GM12878 (cell line): ENCODE measurements around the gene KAZN. TPM values are rescaled to one million over a fixed set of nuclear protein-coding genes. Genes with fewer than 3 reads are reported as not detected.

Source experiments
- ATAC-seq: fragments of 200-7000 bp; cut with Tn5 transposase; 3 replicates; pipeline ENCODE4 v1.9.1; 2020; ENCODE audit warnings: mild to moderate bottlenecking, moderate library complexity
- BruUV-seq: library from RNA; stranded (reverse); fragments of 400-500 nt; replicated peaks from 2 replicates; lab custom pipeline; 2021; lab: Mats Ljungman, UMichigan
- CTCF ChIA-PET: fragments of 300-600 bp; sonication (Branson Sonifier 250); formaldehyde crosslinking; extraction: SDS; loops from one replicate; lab custom pipeline; 2021; ENCODE audit warnings: inconsistent platforms; lab: Yijun Ruan, JAX
- POLR2A ChIA-PET: fragments of 350-600 bp; formaldehyde crosslinking; extraction: SDS; loops from one replicate; lab custom pipeline; 2021; ENCODE audit warnings: inconsistent platforms; lab: Charles Lee
- RAD21 ChIA-PET: fragments of 300-600 bp; sonication (Branson Sonifier 250); formaldehyde crosslinking; loops from one replicate; lab custom pipeline; 2023; ENCODE audit warnings: antibody characterized with exemption; ENCODE audit not compliant: unreplicated experiment; lab: Charles Lee
- SMC1A ChIA-PET: fragments of 300-600 bp; sonication (Branson Sonifier 250); formaldehyde crosslinking; loops from one replicate; lab custom pipeline; 2023; ENCODE audit not compliant: unreplicated experiment, uncharacterized antibody; lab: Charles Lee
- DNase-seq: peaks from one replicate; pipeline ENCODE4 v3.0.0-alpha.2; 2011; ENCODE audit warnings: low read depth, low spot score
- FAIRE-seq: peaks from 3 replicates; lab custom pipeline; 2011; peaks lifted over from hg19 to GRCh38; lab: Jason Lieb, UNC
- H2AFZ ChIP-seq: 2 replicates; pipeline ENCODE4 v1.6.0; 2011; ENCODE audit warnings: low read depth, low read length, control low read depth; ENCODE audit not compliant: control insufficient read depth
- H3K27ac ChIP-seq: 2 replicates; pipeline ENCODE4 v1.5.1; 2011; ENCODE audit warnings: control low read depth; ENCODE audit not compliant: control insufficient read depth, insufficient read depth
- H3K27me3 ChIP-seq, 2 experiments: replicated peaks in 1 of 2; 2 replicates each; pipeline versions ENCODE4 v1.6.0 to v1.6.1; 2011; ENCODE audit warnings: low read length in 1 of 2; ENCODE audit not compliant: control insufficient read depth in 2 of 2, insufficient read depth in 2 of 2
- H3K36me3 ChIP-seq, 2 experiments: 2 replicates each; pipeline ENCODE4 v1.5.1; 2011; ENCODE audit warnings: low read length in 1 of 2; ENCODE audit not compliant: control insufficient read depth in 2 of 2, insufficient read depth in 2 of 2
- H3K4me1 ChIP-seq: 2 replicates; pipeline ENCODE4 v1.6.1; 2011; ENCODE audit warnings: mild to moderate bottlenecking, low read length, moderate library complexity, mixed read lengths; ENCODE audit not compliant: control insufficient read depth, insufficient read depth
- H3K4me2 ChIP-seq: 2 replicates; pipeline ENCODE4 v1.6.0; 2011; ENCODE audit warnings: control low read depth; ENCODE audit not compliant: control insufficient read depth, insufficient read depth
- H3K4me3 ChIP-seq: fragments of 200-600 bp; sonication (generic); 2 replicates; pipeline ENCODE4 v1.5.1; 2016
- H3K79me2 ChIP-seq: 2 replicates; pipeline ENCODE4 v1.6.0; 2011; ENCODE audit warnings: low read length; ENCODE audit not compliant: control insufficient read depth, insufficient read depth
- H3K9ac ChIP-seq: 2 replicates; pipeline ENCODE4 v1.8.0; 2011; ENCODE audit warnings: low read length, control low read depth, mixed read lengths; ENCODE audit not compliant: control insufficient read depth, insufficient read depth
- H3K9me3 ChIP-seq: replicated peaks from 3 replicates; pipeline ENCODE4 v1.5.1; 2011; ENCODE audit warnings: mild to moderate bottlenecking, low read length; ENCODE audit not compliant: control insufficient read depth, insufficient read depth
- H4K20me1 ChIP-seq: 2 replicates; pipeline ENCODE4 v1.6.0; 2011; ENCODE audit not compliant: control insufficient read depth, insufficient read depth
- BHLHE40 ChIP-seq, 2 experiments: fragments of 450-650 bp in 1 of 2; IDR thresholded peaks; 2 replicates each; pipeline ENCODE4 v1.6.1; 2011 to 2017; ENCODE audit warnings: low read depth in 2 of 2, borderline replicate concordance in 1 of 2, improper control_type of control experiment in 1 of 2, low read length in 1 of 2, mild to moderate bottlenecking in 1 of 2
- CBX5 ChIP-seq: sonication (generic); IDR thresholded peaks from 2 replicates; pipeline ENCODE4 v1.6.1; 2016; ENCODE audit warnings: low read depth, moderate library complexity, mild to moderate bottlenecking, inconsistent platforms
- IRF5 ChIP-seq: fragments of 450-650 bp; IDR thresholded peaks from 2 replicates; pipeline ENCODE4 v1.6.1; 2017; ENCODE audit warnings: borderline replicate concordance
- JUNB ChIP-seq: IDR thresholded peaks from 2 replicates; pipeline ENCODE4 v1.6.1; 2016; ENCODE audit warnings: antibody characterized with exemption, mild to moderate bottlenecking
- KDM1A ChIP-seq: fragments of 200-600 bp; sonication (generic); IDR thresholded peaks from 2 replicates; pipeline ENCODE4 v1.6.1; 2016; ENCODE audit warnings: borderline replicate concordance
- KLF5 ChIP-seq: fragments of 450-650 bp; IDR thresholded peaks from 2 replicates; pipeline ENCODE4 v1.6.1; 2014; ENCODE audit warnings: mild to moderate bottlenecking; ENCODE audit not compliant: partially characterized antibody
- MAX ChIP-seq: IDR thresholded peaks from 2 replicates; pipeline ENCODE4 v1.6.1; 2012; ENCODE audit warnings: low read depth, low read length, improper control_type of control experiment
- MXI1 ChIP-seq: fragments of 150-350 bp; IDR thresholded peaks from 2 replicates; pipeline ENCODE4 v1.6.1; 2011; ENCODE audit warnings: low read depth, mild to moderate bottlenecking, inconsistent platforms, low read length, improper control_type of control experiment
- MYC ChIP-seq: IDR thresholded peaks from 2 replicates; pipeline ENCODE4 v1.6.1; 2011; ENCODE audit warnings: mild to moderate bottlenecking, low read length, moderate library complexity, inconsistent platforms; ENCODE audit not compliant: insufficient read depth, insufficient replicate concordance, insufficient read length, severe bottlenecking
- PAX5 ChIP-seq: IDR thresholded peaks from 2 replicates; pipeline ENCODE4 v1.6.1; 2011; ENCODE audit warnings: low read depth, low read length, borderline replicate concordance
- RCOR1 ChIP-seq: conservative IDR thresholded peaks from 2 replicates; pipeline ENCODE4 v1.6.1; 2012; ENCODE audit warnings: low read depth, low read length, improper control_type of control experiment
- RUNX3 ChIP-seq: IDR thresholded peaks from 2 replicates; pipeline ENCODE4 v1.6.1; 2012; ENCODE audit warnings: low read length, inconsistent platforms
- SPI1 ChIP-seq: IDR thresholded peaks from 2 replicates; pipeline ENCODE4 v1.6.1; 2011; ENCODE audit warnings: low read depth, mild to moderate bottlenecking, low read length, moderate library complexity, borderline replicate concordance; ENCODE audit not compliant: insufficient read depth
- TCF3 ChIP-seq: IDR thresholded peaks from 2 replicates; pipeline ENCODE4 v1.6.1; 2012; ENCODE audit warnings: low read depth, mild to moderate bottlenecking, low read length, borderline replicate concordance; ENCODE audit not compliant: insufficient read depth
- WRNIP1 ChIP-seq: IDR thresholded peaks from 2 replicates; pipeline ENCODE4 v1.6.1; 2011; ENCODE audit warnings: low read depth, low read length, improper control_type of control experiment, borderline replicate concordance
- ZNF384 ChIP-seq: IDR thresholded peaks from 2 replicates; pipeline ENCODE4 v1.6.1; 2012; ENCODE audit warnings: low read depth, mild to moderate bottlenecking, low read length, improper control_type of control experiment, borderline replicate concordance
- whole genome bisulfite sequencing: methylation state at CpG from one replicate; pipeline ENCODE4 v1.1.6; 2016; ENCODE audit warnings: low lambda C conversion rate; ENCODE audit not compliant: insufficient replicate concordance, insufficient coverage; ENCODE audit errors: missing lambda C conversion rate; 5-methylcytosine and 5-hydroxymethylcytosine counted together
- in situ Hi-C: fragments of 300-500 bp; cut with MboI; formaldehyde crosslinking; loops from 9 replicates; pipeline ENCODE4 v1.14.3; 2018; ENCODE audit warnings: mixed read lengths
- intact Hi-C: fragments of 100-400 bp; cut with micrococcal nuclease; formaldehyde crosslinking; loops from one replicate; pipeline ENCODE4 v1.14.2; 2022; ENCODE audit not compliant: unreplicated experiment
- polyA plus RNA-seq, 11 experiments: library from polyadenylated mRNA; depleted of rRNA in 4 of 11; unstranded in 6 of 11; stranded (reverse) in 5 of 11; fragments of >200 nt; fragmentation: Nextera tagmentation in 4 of 11; fragmentation: Illumina TruSeq in 1 of 11; extraction: Ambion mirVana in 4 of 11; extraction: Trizol in 1 of 11; gene quantifications; 1 replicate in 1 of 11; 2 replicates in 10 of 11; pipeline versions ENCODE4 v1.2.1 to v1.2.3, GENCODE V29; 2011 to 2016; ENCODE audit warnings: inconsistent platforms in 2 of 11, missing spikeins in 2 of 11, low read depth in 1 of 11
- total RNA-seq, 4 experiments: library from RNA; depleted of rRNA in 3 of 4; stranded (reverse); fragments of >200 nt in 3 of 4; fragmentation: Illumina TruSeq in 1 of 4; extraction: Trizol in 1 of 4; gene quantifications; 2 replicates each; pipeline versions ENCODE4 v1.2.1 to v1.2.3, GENCODE V29; 2013 to 2021
- TF ChIP-seq, protein P1 (sequence below): fragments of 450-650 bp; IDR thresholded peaks from 2 replicates; pipeline ENCODE4 v1.6.1; 2017; ENCODE audit warnings: mild to moderate bottlenecking, moderate library complexity

The KAZN gene
- total and polyA plus RNA-seq, 10 of the 15 experiments (the other 5 are each of a cell fraction or from before 2014, with no cell fraction given) = 0.72 to 4.0 (median 1.2) TPM

DNA sequence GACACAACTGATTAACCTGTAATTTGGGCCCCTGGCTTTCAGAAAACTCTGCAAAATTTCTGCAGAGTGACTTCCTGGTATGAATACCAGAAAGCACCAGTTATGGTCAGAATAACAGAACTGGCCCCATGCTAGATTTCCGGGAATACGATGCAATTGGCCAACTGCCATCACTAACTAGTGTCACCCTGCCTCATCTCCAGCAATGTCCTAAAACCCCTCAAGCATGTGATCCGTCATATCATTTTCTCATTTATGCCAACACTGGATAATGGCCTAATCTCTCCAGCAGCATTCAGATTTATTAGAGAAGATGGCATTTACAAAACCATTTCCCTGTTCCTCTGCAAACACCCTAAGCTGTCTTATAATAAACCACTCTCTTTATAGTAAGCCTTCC lies 15.4 kb downstream of the KAZN start:
- H3K27ac ChIP-seq = no peak overlapping the region
- H3K36me3 ChIP-seq = no peaks in the 10 kb centered on the region
- FAIRE-seq (no peak), ATAC-seq (no peak), DNase-seq (no peak)
- no peak overlapping the region for H2AFZ ChIP-seq
- ChIA-PET RAD21 (no interaction called here), SMC1A (interaction anchor here (1.0 kb wide), 1 partner anchor 10 kb away, joined by 3 read pairs; no protein-coding TSS in a partner anchor), CTCF (no interaction called here), POLR2A (no interaction called here)
- WGBS = 28% methylated on average over 3 of the region's 3 CpGs
- H3K4me3 ChIP-seq = no peak overlapping the region
- H3K79me2 ChIP-seq = no peaks in the 10 kb centered on the region
- in situ Hi-C loops (no loop called here), intact Hi-C loops (no loop called here)
- H3K9ac ChIP-seq = no peak overlapping the region
- no peak overlapping the region for H3K4me2 ChIP-seq
- no peaks in the 10 kb centered on the region for H4K20me1 ChIP-seq
- H3K4me1 ChIP-seq = no peaks in the 10 kb centered on the region
- H3K9me3 ChIP-seq = no peaks in the 10 kb centered on the region
- no peaks in the 10 kb centered on the region for H3K27me3 ChIP-seq
- no TSS peak for BruUV-seq
- TF ChIP-seq KDM1A = no peak
- TF ChIP-seq, protein P1, sequence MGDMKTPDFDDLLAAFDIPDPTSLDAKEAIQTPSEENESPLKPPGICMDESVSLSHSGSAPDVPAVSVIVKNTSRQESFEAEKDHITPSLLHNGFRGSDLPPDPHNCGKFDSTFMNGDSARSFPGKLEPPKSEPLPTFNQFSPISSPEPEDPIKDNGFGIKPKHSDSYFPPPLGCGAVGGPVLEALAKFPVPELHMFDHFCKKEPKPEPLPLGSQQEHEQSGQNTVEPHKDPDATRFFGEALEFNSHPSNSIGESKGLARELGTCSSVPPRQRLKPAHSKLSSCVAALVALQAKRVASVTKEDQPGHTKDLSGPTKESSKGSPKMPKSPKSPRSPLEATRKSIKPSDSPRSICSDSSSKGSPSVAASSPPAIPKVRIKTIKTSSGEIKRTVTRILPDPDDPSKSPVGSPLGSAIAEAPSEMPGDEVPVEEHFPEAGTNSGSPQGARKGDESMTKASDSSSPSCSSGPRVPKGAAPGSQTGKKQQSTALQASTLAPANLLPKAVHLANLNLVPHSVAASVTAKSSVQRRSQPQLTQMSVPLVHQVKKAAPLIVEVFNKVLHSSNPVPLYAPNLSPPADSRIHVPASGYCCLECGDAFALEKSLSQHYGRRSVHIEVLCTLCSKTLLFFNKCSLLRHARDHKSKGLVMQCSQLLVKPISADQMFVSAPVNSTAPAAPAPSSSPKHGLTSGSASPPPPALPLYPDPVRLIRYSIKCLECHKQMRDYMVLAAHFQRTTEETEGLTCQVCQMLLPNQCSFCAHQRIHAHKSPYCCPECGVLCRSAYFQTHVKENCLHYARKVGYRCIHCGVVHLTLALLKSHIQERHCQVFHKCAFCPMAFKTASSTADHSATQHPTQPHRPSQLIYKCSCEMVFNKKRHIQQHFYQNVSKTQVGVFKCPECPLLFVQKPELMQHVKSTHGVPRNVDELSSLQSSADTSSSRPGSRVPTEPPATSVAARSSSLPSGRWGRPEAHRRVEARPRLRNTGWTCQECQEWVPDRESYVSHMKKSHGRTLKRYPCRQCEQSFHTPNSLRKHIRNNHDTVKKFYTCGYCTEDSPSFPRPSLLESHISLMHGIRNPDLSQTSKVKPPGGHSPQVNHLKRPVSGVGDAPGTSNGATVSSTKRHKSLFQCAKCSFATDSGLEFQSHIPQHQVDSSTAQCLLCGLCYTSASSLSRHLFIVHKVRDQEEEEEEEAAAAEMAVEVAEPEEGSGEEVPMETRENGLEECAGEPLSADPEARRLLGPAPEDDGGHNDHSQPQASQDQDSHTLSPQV = no peak
- no peak for TF ChIP-seq TCF3
- TF ChIP-seq RCOR1 = no peak
- no peak for TF ChIP-seq BHLHE40 (IDR thresholded peaks at IDR 0.05; ENCODE audit: borderline replicate concordance in 1 of 2, low read depth in 2 of 2, low read length in 1 of 2)
- no peak for TF ChIP-seq WRNIP1
- no peak for TF ChIP-seq IRF5
- TF ChIP-seq MYC = no peak
- no peak for TF ChIP-seq PAX5
- TF ChIP-seq SPI1 = no peak
- TF ChIP-seq JUNB = no peak
- TF ChIP-seq CBX5 = no peak
- no peak for TF ChIP-seq KLF5
- no peak for TF ChIP-seq ZNF384
- no peak for TF ChIP-seq MAX
- TF ChIP-seq RUNX3 = no peak
- TF ChIP-seq MXI1 = no peak
